ENCODE measurements around the gene ACP7. TPM values are rescaled to one million over a fixed set of nuclear protein-coding genes. Genes with fewer than 3 reads are reported as not detected.

ACP7 gene
- total RNA-seq, 2 experiments from 2014 or later = not detected

GRCh38 chr19:39139971-39140453, 55.8 kb downstream of the ACP7 start:
- TF ChIP-seq, protein P1, sequence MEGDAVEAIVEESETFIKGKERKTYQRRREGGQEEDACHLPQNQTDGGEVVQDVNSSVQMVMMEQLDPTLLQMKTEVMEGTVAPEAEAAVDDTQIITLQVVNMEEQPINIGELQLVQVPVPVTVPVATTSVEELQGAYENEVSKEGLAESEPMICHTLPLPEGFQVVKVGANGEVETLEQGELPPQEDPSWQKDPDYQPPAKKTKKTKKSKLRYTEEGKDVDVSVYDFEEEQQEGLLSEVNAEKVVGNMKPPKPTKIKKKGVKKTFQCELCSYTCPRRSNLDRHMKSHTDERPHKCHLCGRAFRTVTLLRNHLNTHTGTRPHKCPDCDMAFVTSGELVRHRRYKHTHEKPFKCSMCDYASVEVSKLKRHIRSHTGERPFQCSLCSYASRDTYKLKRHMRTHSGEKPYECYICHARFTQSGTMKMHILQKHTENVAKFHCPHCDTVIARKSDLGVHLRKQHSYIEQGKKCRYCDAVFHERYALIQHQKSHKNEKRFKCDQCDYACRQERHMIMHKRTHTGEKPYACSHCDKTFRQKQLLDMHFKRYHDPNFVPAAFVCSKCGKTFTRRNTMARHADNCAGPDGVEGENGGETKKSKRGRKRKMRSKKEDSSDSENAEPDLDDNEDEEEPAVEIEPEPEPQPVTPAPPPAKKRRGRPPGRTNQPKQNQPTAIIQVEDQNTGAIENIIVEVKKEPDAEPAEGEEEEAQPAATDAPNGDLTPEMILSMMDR (IDR thresholded peaks at IDR 0.05) = no peak
- H3K27me3 ChIP-seq (ENCODE audit: control insufficient read depth in 1 of 2, insufficient read depth in 2 of 2, low read length in 2 of 2) = no peaks in the 10 kb centered on the region
- H3K36me3 ChIP-seq (ENCODE audit: insufficient read depth, low read length) = no peaks in the 10 kb centered on the region
- no peak overlapping the region for H3K27ac Mint-ChIP-seq
- no peak overlapping the region for H3K4me3 ChIP-seq (ENCODE audit: low read length)
- H3K27ac ChIP-seq (ENCODE audit: low read depth in 1 of 2, low read length in 2 of 2) = no peak overlapping the region
- POLR2A ChIA-PET = no interaction called here
- H3K9me3 ChIP-seq (ENCODE audit: control insufficient read depth in 1 of 2, insufficient read depth in 1 of 2, low read length in 2 of 2) = no peaks in the 10 kb centered on the region
- no peaks in the 10 kb centered on the region for H3K27me3 Mint-ChIP-seq
- no peaks in the 10 kb centered on the region for H3K36me3 Mint-ChIP-seq (ENCODE audit: low read depth)
- no peak overlapping the region for H3K4me3 Mint-ChIP-seq
- peaks cover 2% of the 10 kb centered on the region for H3K4me1 ChIP-seq (ENCODE audit: insufficient read depth, low read length)
- no peak for DNase-seq
- CTCF ChIA-PET = no interaction called here
- no peaks in the 10 kb centered on the region for H3K9me3 Mint-ChIP-seq
- H3K4me1 Mint-ChIP-seq (ENCODE audit: low read depth) = peaks cover 18% of the 10 kb centered on the region
- intact Hi-C loops (cut with DNase I, micrococcal nuclease) = no loop called here
- ATAC-seq (ENCODE audit: poor library complexity) = no peak

GRCh38 chr19:39140594-39140993, 56.4 kb downstream of the ACP7 start:
- Histone ChIP-seq H3K27me3 (ENCODE audit: control insufficient read depth in 1 of 2, insufficient read depth in 2 of 2, low read length in 2 of 2) (no peaks in the 10 kb centered on the region), H3K4me3 (ENCODE audit: low read length) (no peak overlapping the region), H3K27ac (ENCODE audit: low read depth in 1 of 2, low read length in 2 of 2) (no peak overlapping the region), H3K4me1 (ENCODE audit: insufficient read depth, low read length) (peaks cover 2% of the 10 kb centered on the region), H3K36me3 (ENCODE audit: insufficient read depth, low read length) (no peaks in the 10 kb centered on the region), H3K9me3 (ENCODE audit: control insufficient read depth in 1 of 2, insufficient read depth in 1 of 2, low read length in 2 of 2) (no peaks in the 10 kb centered on the region)
- peaks cover 18% of the 10 kb centered on the region for H3K4me1 Mint-ChIP-seq (ENCODE audit: low read depth)
- ChIA-PET POLR2A (no interaction called here), CTCF (no interaction called here)
- DNase-seq (no peak), ATAC-seq (ENCODE audit: poor library complexity) (no peak)
- H3K27me3 Mint-ChIP-seq = no peaks in the 10 kb centered on the region
- no peak overlapping the region for H3K27ac Mint-ChIP-seq
- no peaks in the 10 kb centered on the region for H3K9me3 Mint-ChIP-seq
- no peak overlapping the region for H3K4me3 Mint-ChIP-seq
- TF ChIP-seq, protein P1 (IDR thresholded peaks at IDR 0.05) = no peak
- H3K36me3 Mint-ChIP-seq (ENCODE audit: low read depth) = no peaks in the 10 kb centered on the region
- intact Hi-C loops (cut with DNase I, micrococcal nuclease) = no loop called here

- peaks cover 12% of the 10 kb centered on the region for H3K4me1 Mint-ChIP-seq (ENCODE audit: low read depth)
- Histone ChIP-seq H3K9me3 (ENCODE audit: control insufficient read depth in 1 of 2, insufficient read depth in 1 of 2, low read length in 2 of 2) (no peaks in the 10 kb centered on the region), H3K36me3 (ENCODE audit: insufficient read depth, low read length) (no peaks in the 10 kb centered on the region), H3K27me3 (ENCODE audit: control insufficient read depth in 1 of 2, insufficient read depth in 2 of 2, low read length in 2 of 2) (no peaks in the 10 kb centered on the region), H3K27ac (ENCODE audit: low read depth in 1 of 2, low read length in 2 of 2) (no peak overlapping the region), H3K4me3 (ENCODE audit: low read length) (no peak overlapping the region), H3K4me1 (ENCODE audit: insufficient read depth, low read length) (peaks cover 2% of the 10 kb centered on the region)
- H3K27me3 Mint-ChIP-seq = no peaks in the 10 kb centered on the region
- ChIA-PET POLR2A (interaction anchor here (0.5 kb wide), 1 partner anchor 76 kb away, joined by 3 read pairs; no protein-coding TSS in a partner anchor), CTCF (interaction anchor here (1.0 kb wide), 1 partner anchor 20 kb away, joined by 4 read pairs; no protein-coding TSS in a partner anchor)
- intact Hi-C loops (cut with DNase I, micrococcal nuclease) = no loop called here
- H3K27ac Mint-ChIP-seq = no peak overlapping the region
- TF ChIP-seq, protein P1 (IDR thresholded peaks at IDR 0.05) = no peak
- H3K4me3 Mint-ChIP-seq = no peak overlapping the region
- DNase-seq (no peak), ATAC-seq (ENCODE audit: poor library complexity) (no peak)
- no peaks in the 10 kb centered on the region for H3K9me3 Mint-ChIP-seq
- no peaks in the 10 kb centered on the region for H3K36me3 Mint-ChIP-seq (ENCODE audit: low read depth)
These were observed 57.8 kb downstream of the ACP7 start for GRCh38 chr19:39141929-39142328.
